ENCODE results near the gene FAM114A2. TPM values are rescaled to one million over a fixed set of nuclear protein-coding genes. Genes with fewer than 3 reads are reported as not detected.
A peak's percentile ranks its signal among the peaks of the same experiment; 100 is the strongest.

The FAM114A2 gene
- total RNA-seq, 1 experiment from 2014 or later: 12.8 TPM

- no peak overlapping the region for H3K27ac ChIP-seq (ENCODE audit: insufficient read length, low read depth, low read length)
- no peak overlapping the region for H4K91ac ChIP-seq (ENCODE audit: insufficient read length, low read depth, low read length)
- no peak overlapping the region for H2BK5ac ChIP-seq (ENCODE audit: insufficient read length, low read length)
- Mint-ChIP-seq H3K9me3 (peaks cover 0 to 10% of the 10 kb centered on the region in 2 experiments; a peak in 2 of 5 replicates), H3K4me1 (peaks cover 20 to 34% of the 10 kb centered on the region in 2 experiments), H3K27ac (peak overlapping the region; percentile 84 to 95 (median 87)), H3K36me3 (ENCODE audit: insufficient read depth in 1 of 3, low read depth in 3 of 3) (peaks cover 0 to 7% (median 0%) of the 10 kb centered on the region in 3 experiments; a peak in 1 of 7 replicates), H3K4me3 (no peak overlapping the region), H3K27me3 (ENCODE audit: low read depth) (no peaks in the 10 kb centered on the region; the same call in none of the 2 replicates)
- no peak for TF ChIP-seq CTCF (conservative IDR thresholded peaks at IDR 0.05)
- no peaks in the 10 kb centered on the region for H3K79me1 ChIP-seq (ENCODE audit: insufficient read depth, low read depth, low read length, poor library complexity, severe bottlenecking)
- H3K27me3 ChIP-seq (ENCODE audit: insufficient read depth, low read length): no peaks in the 10 kb centered on the region
- no peaks in the 10 kb centered on the region for H3K9me3 ChIP-seq (ENCODE audit: control insufficient read depth, low read depth, low read length)
- no CpG with 5 or more reads among the region's 5 CpGs for WGBS (ENCODE audit: extremely low coverage, insufficient read length, low lambda C conversion rate)
- H3K4ac ChIP-seq (ENCODE audit: low read depth, low read length): no peak overlapping the region
- peaks cover 10% of the 10 kb centered on the region for H3K4me1 ChIP-seq (ENCODE audit: insufficient read depth, low read length)
- no peak overlapping the region for H4K8ac ChIP-seq (replicated peaks; ENCODE audit: insufficient read length, low read depth, low read length)
- no peak overlapping the region for H4K5ac ChIP-seq (ENCODE audit: insufficient read length, low read depth, low read length)
- no peak overlapping the region for H2BK15ac ChIP-seq (ENCODE audit: low read depth, low read length)
- H2AFZ ChIP-seq (ENCODE audit: low read length): no peak overlapping the region
- peak; percentile 82 for DNase-seq
- H4K20me1 ChIP-seq (ENCODE audit: control insufficient read depth, insufficient read depth, insufficient read length): no peaks in the 10 kb centered on the region
- peak overlapping the region; percentile 38 for H3T11ph ChIP-seq (ENCODE audit: low read length)
- no peaks in the 10 kb centered on the region for H3K79me2 ChIP-seq (ENCODE audit: insufficient read depth, low read length)
- no peaks in the 10 kb centered on the region for H3K23me2 ChIP-seq (ENCODE audit: insufficient read length, low read depth, low read length, poor library complexity, severe bottlenecking)
- no peak overlapping the region for H3K56ac ChIP-seq (ENCODE audit: insufficient read length, low read depth, low read length)
- H3K4me2 ChIP-seq (ENCODE audit: insufficient read depth, insufficient read length, low read length): no peak overlapping the region
- no peak overlapping the region for H2BK120ac ChIP-seq (ENCODE audit: low read depth, low read length, poor library complexity, severe bottlenecking)
- no peak overlapping the region for H2BK20ac ChIP-seq (ENCODE audit: low read depth, low read length, poor library complexity, severe bottlenecking)
- no peak overlapping the region for H2BK12ac ChIP-seq (ENCODE audit: insufficient read length, low read depth, low read length)
- H3K18ac ChIP-seq (ENCODE audit: insufficient read length, low read depth, low read length): peak overlapping the region; percentile 47
- no peak overlapping the region for H3K9ac ChIP-seq (ENCODE audit: extremely low read depth, insufficient read length, low read length)
- peak overlapping the region; percentile 32; the same call in 1 of the 2 replicates for H3K14ac ChIP-seq (ENCODE audit: insufficient read depth, low read length)
- H3K23ac ChIP-seq (ENCODE audit: insufficient read length, low read depth, low read length): no peak overlapping the region
- H2AK5ac ChIP-seq (ENCODE audit: insufficient read length, low read length): no peak overlapping the region
Observed at GRCh38 chr5:153959134-153959957, 79.4 kb downstream of the FAM114A2 start.

All from H9 (cell line).